SU-DHL-6 (cell line): Measurements from ENCODE around the gene AZGP1.

ENCODE experiments used
- H2AFZ ChIP-seq: fragments of 200-600 bp; sonication (generic); 2 replicates; pipeline ENCODE4 v1.6.1; 2014; ENCODE audit warnings: low read depth, mild to moderate bottlenecking, moderate library complexity, mixed read lengths, antibody characterized with exemption, low read length; ENCODE audit not compliant: severe bottlenecking
- H3F3A ChIP-seq: fragments of 200-600 bp; shearing (Covaris generic); 2 replicates; pipeline ENCODE4 v1.6.0; 2016; ENCODE audit warnings: antibody characterized with exemption, mild to moderate bottlenecking; ENCODE audit not compliant: insufficient read depth
- H3K27ac ChIP-seq: fragments of 200-600 bp; sonication (generic); 2 replicates; pipeline ENCODE4 v1.5.1; 2016; ENCODE audit warnings: low read depth, mild to moderate bottlenecking, low read length, moderate library complexity, mixed read lengths
- H3K27me3 ChIP-seq: fragments of 200-600 bp; sonication (generic), shearing (Covaris generic); 2 replicates; pipeline ENCODE4 v1.6.0; 2014; ENCODE audit warnings: mild to moderate bottlenecking, low read length
- H3K36me3 ChIP-seq: fragments of 200-600 bp; sonication (generic); 2 replicates; pipeline ENCODE4 v1.6.1; 2014; ENCODE audit warnings: mild to moderate bottlenecking, low read length, mixed read lengths
- H3K4me2 ChIP-seq: fragments of 300-600, 200-600 bp; shearing (Covaris generic), sonication (generic); 2 replicates; pipeline ENCODE4 v1.6.0; 2014; ENCODE audit warnings: low read length, low read depth, mild to moderate bottlenecking; ENCODE audit not compliant: poor library complexity, severe bottlenecking
- H3K4me3 ChIP-seq: fragments of 200-600 bp; sonication (generic); 2 replicates; pipeline ENCODE4 v1.5.1; 2014; ENCODE audit warnings: antibody characterized with exemption, low read length, mild to moderate bottlenecking, mixed read lengths; ENCODE audit not compliant: insufficient read depth, poor library complexity, severe bottlenecking
- H3K79me2 ChIP-seq: fragments of 200-600 bp; sonication (generic); 2 replicates; pipeline ENCODE4 v1.6.1; 2014; ENCODE audit warnings: mild to moderate bottlenecking, low read length, moderate library complexity; ENCODE audit not compliant: insufficient read depth
- H3K9ac ChIP-seq: fragments of 200-600 bp; sonication (generic); 2 replicates; pipeline ENCODE4 v1.7.0; 2014; ENCODE audit warnings: mild to moderate bottlenecking, low read length
- H3K9me2 ChIP-seq: fragments of 200-600 bp; sonication (generic); replicated peaks from 2 replicates; pipeline ENCODE4 v1.6.1; 2014; ENCODE audit warnings: low read length; ENCODE audit not compliant: insufficient read depth
- H3K9me3 ChIP-seq: fragments of 200-600 bp; sonication (generic); 2 replicates; pipeline ENCODE4 v1.6.1; 2014; ENCODE audit warnings: low read length, mixed read lengths; ENCODE audit not compliant: insufficient read depth
- H4K20me1 ChIP-seq: fragments of 200-600 bp; sonication (generic); 2 replicates; pipeline ENCODE4 v1.6.1; 2014; ENCODE audit warnings: low read depth, mild to moderate bottlenecking, antibody characterized with exemption, low read length, moderate library complexity, mixed read lengths
- EZH2phosphoT487 ChIP-seq: fragments of 200-600 bp; sonication (generic), shearing (Covaris generic); conservative IDR thresholded peaks from 2 replicates; pipeline ENCODE4 v1.6.1; 2018; ENCODE audit warnings: mild to moderate bottlenecking, antibody characterized with exemption, low read length, moderate library complexity, mixed read lengths
- TF ChIP-seq, protein P1 (sequence below): fragments of 200-600 bp; sonication (generic); IDR thresholded peaks from one replicate; pipeline ENCODE4 v1.5.1; 2017; ENCODE audit warnings: antibody characterized with exemption, mild to moderate bottlenecking, low read length, moderate library complexity; ENCODE audit not compliant: insufficient read depth, poor library complexity, severe bottlenecking

The AZGP1 gene

DNA sequence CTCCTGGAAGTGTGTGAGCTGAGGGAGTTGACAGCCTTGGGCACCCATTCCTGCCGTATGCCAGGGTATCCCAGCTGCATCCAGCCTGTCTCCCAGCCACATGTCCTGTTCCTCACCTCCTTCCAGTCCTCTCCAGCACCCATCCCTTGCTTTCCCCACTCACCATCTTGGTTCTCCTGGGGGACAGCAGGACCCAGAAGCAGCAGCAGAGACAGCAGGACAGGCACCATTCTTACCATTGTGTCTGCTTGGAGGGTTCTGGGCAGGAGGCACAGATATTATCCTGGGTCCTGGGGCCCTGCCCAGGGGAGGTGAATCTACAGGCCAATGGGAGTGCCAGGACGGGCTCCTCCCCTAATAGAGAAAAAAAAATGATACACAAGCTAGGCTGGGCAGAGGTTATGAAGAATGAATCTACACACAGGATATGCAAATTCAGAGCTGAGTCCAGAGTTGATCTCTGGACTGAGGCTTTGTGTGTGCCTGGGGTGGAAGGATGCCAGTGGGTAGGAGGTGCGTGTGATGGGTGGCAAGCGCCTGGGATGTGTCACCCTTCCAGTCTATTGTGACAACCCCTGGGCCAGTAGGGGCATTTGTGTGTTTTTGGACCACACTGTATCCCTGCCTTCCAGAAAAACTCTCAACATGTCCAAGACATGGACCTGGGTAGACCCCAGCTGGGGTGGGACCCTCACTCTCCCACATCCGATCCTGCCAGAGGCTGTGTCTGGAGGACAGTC, at the start of gene AZGP1:
Gene AZGP1, minus strand, starts transcription at position 250 of the 740 bp plus-strand sequence. Its CDS starts 11 bp downstream, at position 239.
- Histone ChIP-seq H3K4me2 (no peak within 1 kb of the TSS), H3K9me2 (no peaks in the 10 kb centered on the region), H3K27ac (no peak within 1 kb of the TSS), H3F3A (no peaks in the 10 kb centered on the region), H2AFZ (no peak within 1 kb of the TSS), H3K4me3 (no peak within 1 kb of the TSS), H3K9ac (no peak within 1 kb of the TSS), H4K20me1 (no peaks in the 10 kb centered on the region), H3K27me3 (no peaks in the 10 kb centered on the region), H3K9me3 (no peaks in the 10 kb centered on the region), H3K79me2 (no peaks in the 10 kb centered on the region), H3K36me3 (no peaks in the 10 kb centered on the region)
- TF ChIP-seq, protein P1, sequence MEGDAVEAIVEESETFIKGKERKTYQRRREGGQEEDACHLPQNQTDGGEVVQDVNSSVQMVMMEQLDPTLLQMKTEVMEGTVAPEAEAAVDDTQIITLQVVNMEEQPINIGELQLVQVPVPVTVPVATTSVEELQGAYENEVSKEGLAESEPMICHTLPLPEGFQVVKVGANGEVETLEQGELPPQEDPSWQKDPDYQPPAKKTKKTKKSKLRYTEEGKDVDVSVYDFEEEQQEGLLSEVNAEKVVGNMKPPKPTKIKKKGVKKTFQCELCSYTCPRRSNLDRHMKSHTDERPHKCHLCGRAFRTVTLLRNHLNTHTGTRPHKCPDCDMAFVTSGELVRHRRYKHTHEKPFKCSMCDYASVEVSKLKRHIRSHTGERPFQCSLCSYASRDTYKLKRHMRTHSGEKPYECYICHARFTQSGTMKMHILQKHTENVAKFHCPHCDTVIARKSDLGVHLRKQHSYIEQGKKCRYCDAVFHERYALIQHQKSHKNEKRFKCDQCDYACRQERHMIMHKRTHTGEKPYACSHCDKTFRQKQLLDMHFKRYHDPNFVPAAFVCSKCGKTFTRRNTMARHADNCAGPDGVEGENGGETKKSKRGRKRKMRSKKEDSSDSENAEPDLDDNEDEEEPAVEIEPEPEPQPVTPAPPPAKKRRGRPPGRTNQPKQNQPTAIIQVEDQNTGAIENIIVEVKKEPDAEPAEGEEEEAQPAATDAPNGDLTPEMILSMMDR, result no peak
- no peak for TF ChIP-seq EZH2phosphoT487

- Histone ChIP-seq H3F3A (peaks cover 8% of the 10 kb centered on the region), H3K27me3 (no peaks in the 10 kb centered on the region), H3K36me3 (peaks cover 12% of the 10 kb centered on the region), H2AFZ (no peak overlapping the region), H3K27ac (no peak overlapping the region), H3K4me3 (no peak overlapping the region), H3K79me2 (peaks cover 34% of the 10 kb centered on the region), H3K4me2 (no peak overlapping the region), H4K20me1 (no peaks in the 10 kb centered on the region), H3K9me3 (no peaks in the 10 kb centered on the region), H3K9ac (no peak overlapping the region), H3K9me2 (no peaks in the 10 kb centered on the region)
- no peak for TF ChIP-seq EZH2phosphoT487
- TF ChIP-seq, protein P1, result no peak
Measured at GRCh38 chr7:100024020-100024619, 48.3 kb upstream of the AZGP1 start.

DNA sequence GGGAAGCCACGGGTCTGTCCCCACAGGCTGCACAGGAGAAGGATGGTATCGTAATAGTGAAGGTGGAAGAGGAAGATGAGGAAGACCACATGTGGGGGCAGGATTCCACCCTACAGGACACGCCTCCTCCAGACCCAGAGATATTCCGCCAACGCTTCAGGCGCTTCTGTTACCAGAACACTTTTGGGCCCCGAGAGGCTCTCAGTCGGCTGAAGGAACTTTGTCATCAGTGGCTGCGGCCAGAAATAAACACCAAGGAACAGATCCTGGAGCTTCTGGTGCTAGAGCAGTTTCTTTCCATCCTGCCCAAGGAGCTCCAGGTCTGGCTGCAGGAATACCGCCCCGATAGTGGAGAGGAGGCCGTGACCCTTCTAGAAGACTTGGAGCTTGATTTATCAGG, 47.7 kb upstream of the AZGP1 start:
- Histone ChIP-seq H3K9ac (no peak overlapping the region), H3K9me2 (no peaks in the 10 kb centered on the region), H2AFZ (no peak overlapping the region), H3K27ac (no peak overlapping the region), H3K79me2 (peaks cover 40% of the 10 kb centered on the region), H3K4me2 (no peak overlapping the region), H3K4me3 (no peak overlapping the region), H4K20me1 (no peaks in the 10 kb centered on the region), H3K27me3 (no peaks in the 10 kb centered on the region), H3K9me3 (no peaks in the 10 kb centered on the region), H3F3A (peaks cover 8% of the 10 kb centered on the region), H3K36me3 (peaks cover 12% of the 10 kb centered on the region)
- TF ChIP-seq EZH2phosphoT487, result no peak
- TF ChIP-seq, protein P1, result no peak
